Mesodermal cell (in vitro differentiated cells): ENCODE results near the gene ATP8A1.

Experiments
- H3K27ac ChIP-seq: 2 replicates; pipeline ENCODE4 v1.7.0; 2013; ENCODE audit warnings: mild to moderate bottlenecking, low read depth, low read length, moderate library complexity; ENCODE audit not compliant: severe bottlenecking
- H3K36me3 ChIP-seq: 2 replicates; pipeline ENCODE4 v1.7.1; 2013; ENCODE audit warnings: mild to moderate bottlenecking, low read length, moderate library complexity; ENCODE audit not compliant: control insufficient read depth, insufficient read depth
- H3K4me1 ChIP-seq: one replicate; pipeline ENCODE4 v1.7.1; 2013; ENCODE audit warnings: mild to moderate bottlenecking, low read length; ENCODE audit not compliant: insufficient read depth, control insufficient read depth, poor library complexity, severe bottlenecking
- H3K4me3 ChIP-seq: 2 replicates; pipeline ENCODE4 v1.7.0; 2013; ENCODE audit warnings: low read length, control low read depth, mild to moderate bottlenecking; ENCODE audit not compliant: insufficient read depth, poor library complexity, severe bottlenecking; ENCODE audit errors: extremely low read depth
- H3K9me3 ChIP-seq: 2 replicates; pipeline ENCODE4 v1.7.1; 2013; ENCODE audit warnings: mild to moderate bottlenecking, low read length, moderate library complexity; ENCODE audit not compliant: control insufficient read depth
- WGBS, 2 experiments: methylation state at CpG; one replicate each; pipeline ENCODE4 v1.1.5; 2013; ENCODE audit warnings: missing lambda C conversion rate in 2 of 2; ENCODE audit not compliant: insufficient coverage in 2 of 2; 5-methylcytosine and 5-hydroxymethylcytosine counted together

ATP8A1 gene

DNA sequence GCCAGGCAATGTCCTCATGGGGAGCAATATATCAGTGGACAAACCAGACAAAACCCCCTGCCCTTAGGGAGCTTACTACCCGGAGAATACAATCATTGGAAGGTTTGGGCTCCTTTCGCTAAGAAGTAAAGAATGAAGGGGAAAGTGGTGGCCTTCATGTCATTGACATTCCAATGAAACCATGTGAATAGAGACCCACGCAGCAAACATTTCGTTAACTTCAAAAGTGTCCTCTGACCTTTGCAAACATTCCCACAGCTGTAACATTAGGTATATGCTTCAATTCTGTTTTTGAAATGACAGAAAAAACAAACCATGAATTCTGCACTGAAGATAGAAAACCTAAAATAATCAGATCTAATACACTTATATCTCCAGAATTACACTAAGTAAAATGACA is 7.0 kb downstream of the ATP8A1 start:
- Histone ChIP-seq H3K9me3 (peaks cover 11% of the 10 kb centered on the region), H3K4me3 (no peak overlapping the region), H3K4me1 (no peaks in the 10 kb centered on the region), H3K36me3 (no peaks in the 10 kb centered on the region), H3K27ac (no peak overlapping the region)
- 86% methylated on average over 3 of the region's 4 CpGs; no CpG with 5 or more reads in 1 of the 2 experiments for WGBS, 2 experiments

DNA sequence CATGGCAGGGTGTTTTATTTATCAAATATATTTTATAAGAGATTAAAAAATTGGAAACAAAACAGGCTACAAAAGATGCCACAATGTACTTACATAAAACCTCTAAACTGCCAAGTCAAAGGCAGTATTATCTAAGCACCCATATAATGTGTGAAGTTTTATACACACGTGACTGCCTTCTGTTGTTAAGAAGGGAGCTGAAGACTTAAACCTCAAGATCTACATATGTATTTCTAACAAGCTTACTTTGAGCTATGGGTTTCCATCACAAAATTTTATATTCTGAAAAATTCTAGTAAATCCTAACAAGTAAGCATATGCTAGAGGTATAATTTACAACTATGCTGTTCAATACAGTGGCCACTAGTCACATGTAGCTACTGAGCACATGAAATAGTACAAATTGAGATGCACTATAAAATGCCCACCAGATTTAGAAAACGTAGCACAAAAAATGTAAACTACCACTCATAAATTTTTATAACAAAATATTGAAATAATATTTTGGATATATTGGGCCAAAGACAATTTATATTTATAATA is 9.8 kb downstream of the ATP8A1 start:
- no CpG with 5 or more reads among the region's 2 CpGs for WGBS, 2 experiments
- Histone ChIP-seq H3K4me3 (no peak overlapping the region), H3K27ac (no peak overlapping the region), H3K9me3 (peaks cover 11% of the 10 kb centered on the region), H3K4me1 (no peaks in the 10 kb centered on the region), H3K36me3 (no peaks in the 10 kb centered on the region)

DNA sequence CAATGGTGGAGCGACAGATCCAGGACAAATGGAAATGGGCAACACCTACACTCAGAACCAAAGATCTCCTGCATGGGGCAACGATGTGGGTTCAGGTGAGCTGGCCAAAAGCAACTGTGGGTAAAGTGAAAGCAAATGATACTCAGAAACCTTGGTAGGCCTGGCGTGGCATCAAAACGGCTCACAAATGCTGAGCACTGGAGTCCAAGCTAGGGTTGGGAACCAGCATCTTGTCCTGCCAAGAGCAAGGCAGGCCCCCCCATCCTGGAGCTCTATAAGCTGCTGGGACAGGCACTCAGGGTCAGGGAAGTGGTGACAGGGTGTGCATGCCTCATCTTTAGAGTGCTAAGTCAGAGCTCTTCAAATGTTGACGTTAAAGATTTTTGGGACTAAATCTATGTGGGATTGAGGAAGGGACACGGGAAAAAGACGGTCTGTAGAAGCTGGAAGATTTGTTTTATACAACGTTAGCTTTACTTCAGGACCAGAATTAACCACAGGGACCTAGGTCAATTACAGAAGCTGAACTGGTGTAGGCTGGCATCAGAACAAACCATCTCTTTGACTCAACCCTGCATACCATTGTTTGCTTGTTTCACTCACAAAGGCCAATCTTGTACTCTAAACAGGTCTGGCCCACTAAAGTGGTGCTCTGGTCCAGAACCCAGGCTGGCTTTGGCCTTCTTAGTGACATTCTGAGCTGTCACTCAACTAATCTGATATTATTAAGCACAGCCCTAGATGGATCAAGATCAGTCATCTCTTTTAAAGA is 10.7 kb downstream of the ATP8A1 start:
- Histone ChIP-seq H3K9me3 (peaks cover 3% of the 10 kb centered on the region), H3K4me3 (no peak overlapping the region), H3K4me1 (no peaks in the 10 kb centered on the region), H3K27ac (no peak overlapping the region), H3K36me3 (no peaks in the 10 kb centered on the region)
- 95 to 97% methylated on average over 5 to 7 of the region's 8 CpGs for WGBS, 2 experiments

DNA sequence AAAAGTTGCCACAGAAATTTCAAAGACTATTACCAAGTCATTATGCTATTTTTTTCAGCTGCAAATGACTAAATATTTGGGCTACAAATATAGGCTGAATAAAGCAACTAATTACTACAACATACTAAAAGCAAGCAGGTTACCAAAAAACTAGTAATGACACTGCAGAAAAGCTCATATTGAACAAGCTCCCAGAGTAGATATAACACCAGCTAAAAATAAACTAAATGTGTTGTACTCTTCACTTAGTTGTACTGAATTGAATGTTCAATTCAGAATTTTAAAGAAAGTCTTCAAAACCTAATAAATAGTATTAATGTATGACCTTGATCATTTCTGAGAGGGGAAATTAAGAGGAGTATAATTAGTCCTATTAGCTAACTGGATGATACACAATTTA is 12.0 kb downstream of the ATP8A1 start:
- no peaks in the 10 kb centered on the region for H3K9me3 ChIP-seq
- no peaks in the 10 kb centered on the region for H3K36me3 ChIP-seq
- H3K4me1 ChIP-seq, result no peaks in the 10 kb centered on the region
- H3K27ac ChIP-seq, result no peak overlapping the region
- H3K4me3 ChIP-seq, result no peak overlapping the region

DNA sequence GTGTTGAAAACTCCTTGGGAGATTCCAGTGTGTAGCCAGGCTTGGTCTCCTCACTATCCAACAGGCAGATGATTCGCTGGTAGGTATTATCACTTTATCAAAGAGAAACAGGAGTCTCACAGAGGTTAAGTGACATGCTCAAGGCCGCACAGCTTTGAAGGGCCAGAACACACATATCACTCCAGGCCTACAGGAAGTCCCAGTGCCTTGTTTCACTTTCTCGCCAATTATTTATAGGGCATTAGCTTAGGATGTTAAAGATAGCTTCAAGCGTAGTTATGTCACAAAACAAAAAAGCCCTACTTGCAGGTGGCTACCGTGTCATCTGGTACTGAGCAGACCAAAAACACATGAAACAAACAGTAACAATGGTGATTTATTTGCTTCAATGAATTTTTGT is 13.2 kb downstream of the ATP8A1 start:
- Histone ChIP-seq H3K27ac (no peak overlapping the region), H3K4me1 (no peaks in the 10 kb centered on the region), H3K36me3 (no peaks in the 10 kb centered on the region), H3K4me3 (no peak overlapping the region), H3K9me3 (no peaks in the 10 kb centered on the region)
- 94% methylated on average over 2 of the region's 5 CpGs; no CpG with 5 or more reads in 1 of the 2 experiments for WGBS, 2 experiments

DNA sequence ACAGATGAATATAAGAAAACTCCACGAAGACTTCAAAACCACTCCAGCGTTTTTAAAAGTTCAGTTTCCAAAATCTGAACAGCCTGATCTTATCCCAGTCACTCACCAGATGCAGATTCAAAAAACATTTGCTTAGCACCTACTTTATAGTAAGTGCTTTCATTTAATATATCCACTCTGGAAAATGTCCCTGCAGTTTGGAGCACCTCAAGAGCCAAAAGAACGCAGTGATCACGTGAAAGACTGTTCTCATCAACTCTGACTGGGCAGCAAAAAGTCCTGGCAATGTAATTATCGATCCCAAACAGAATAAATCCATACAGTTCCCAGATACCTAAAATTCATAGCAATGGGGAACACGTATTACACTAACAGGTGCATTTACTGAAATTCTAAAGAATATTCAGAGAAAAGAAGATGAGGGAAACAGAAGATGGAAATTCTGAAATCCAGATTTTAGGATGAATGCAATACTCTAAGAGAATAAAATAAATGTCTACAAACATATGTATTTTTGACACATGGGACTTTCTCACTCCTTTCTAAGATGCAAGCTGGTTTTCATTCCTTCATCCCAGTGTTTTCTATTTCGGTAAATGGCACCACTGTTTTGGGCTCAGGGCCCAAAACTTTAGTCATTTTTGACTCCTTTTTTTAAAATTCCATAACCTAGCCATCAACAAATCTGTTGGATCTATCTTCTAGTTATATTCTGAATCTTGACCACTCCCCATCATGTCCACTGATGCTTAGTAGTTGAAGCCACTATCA is 13.9 kb downstream of the ATP8A1 start:
- WGBS, 2 experiments, result 92 to 94% methylated on average over 5 to 6 of the region's 7 CpGs
- H3K4me3 ChIP-seq, result no peak overlapping the region
- H3K4me1 ChIP-seq, result no peaks in the 10 kb centered on the region
- no peak overlapping the region for H3K27ac ChIP-seq
- H3K9me3 ChIP-seq, result no peaks in the 10 kb centered on the region
- no peaks in the 10 kb centered on the region for H3K36me3 ChIP-seq

DNA sequence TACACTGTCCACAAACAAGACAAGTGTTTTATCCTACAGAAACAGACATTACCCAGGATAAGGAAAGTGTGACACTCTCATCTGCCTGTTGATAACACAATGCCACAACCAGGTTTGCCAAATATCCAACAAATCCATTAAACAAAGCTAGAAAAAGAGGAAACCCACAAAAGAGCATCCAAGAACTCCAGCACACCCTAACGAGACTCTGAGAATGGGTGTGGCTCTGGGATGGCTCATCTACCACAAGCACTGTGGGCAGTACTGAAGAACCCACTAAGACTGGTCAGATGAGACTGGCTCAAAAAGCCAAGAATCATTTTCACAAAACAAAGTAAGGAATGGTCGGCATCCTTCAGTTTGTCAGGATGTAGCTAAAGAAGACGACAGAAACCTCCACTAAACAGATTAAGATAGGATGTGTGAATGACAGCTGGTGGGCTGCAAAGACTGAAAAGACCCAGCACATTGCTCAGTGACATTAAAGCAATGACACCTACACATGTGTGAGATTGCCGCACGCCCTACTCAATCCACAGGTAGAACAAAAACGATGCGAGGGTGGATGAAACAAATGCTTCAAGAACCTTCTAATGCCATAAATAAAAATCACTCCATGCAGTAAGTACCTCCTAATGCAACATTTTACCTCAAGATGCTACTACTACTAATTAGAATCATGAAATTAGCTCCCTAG is 14.7 kb downstream of the ATP8A1 start:
- 88 to 92% methylated on average over 4 of the region's 7 CpGs for WGBS, 2 experiments
- no peaks in the 10 kb centered on the region for H3K36me3 ChIP-seq
- H3K9me3 ChIP-seq, result no peaks in the 10 kb centered on the region
- H3K4me3 ChIP-seq, result no peak overlapping the region
- no peak overlapping the region for H3K27ac ChIP-seq
- H3K4me1 ChIP-seq, result no peaks in the 10 kb centered on the region

DNA sequence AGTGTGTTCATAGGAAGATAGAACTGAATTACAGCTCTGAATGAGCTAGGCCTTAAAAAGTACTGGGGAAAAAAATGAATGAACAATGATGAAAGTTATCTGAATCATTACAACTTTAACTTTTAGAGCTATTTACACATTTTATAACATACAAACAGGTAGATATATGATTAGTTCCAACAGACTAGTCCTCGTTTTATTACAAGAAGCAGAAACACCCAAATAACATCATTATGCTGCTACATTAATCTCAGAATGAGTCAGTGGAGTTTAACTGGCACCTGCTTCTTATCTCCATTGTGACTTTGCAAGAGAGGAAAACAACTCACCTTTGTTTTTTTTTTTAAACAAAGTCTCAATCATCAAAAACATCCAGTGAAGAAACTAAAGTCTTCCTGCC is 15.2 kb downstream of the ATP8A1 start:
- H3K4me3 ChIP-seq, result no peak overlapping the region
- WGBS, 2 experiments, result 86% methylated on average over 1 of the region's 1 CpG; no CpG with 5 or more reads in 1 of the 2 experiments
- no peaks in the 10 kb centered on the region for H3K9me3 ChIP-seq
- H3K4me1 ChIP-seq, result no peaks in the 10 kb centered on the region
- H3K27ac ChIP-seq, result no peak overlapping the region
- H3K36me3 ChIP-seq, result no peaks in the 10 kb centered on the region

DNA sequence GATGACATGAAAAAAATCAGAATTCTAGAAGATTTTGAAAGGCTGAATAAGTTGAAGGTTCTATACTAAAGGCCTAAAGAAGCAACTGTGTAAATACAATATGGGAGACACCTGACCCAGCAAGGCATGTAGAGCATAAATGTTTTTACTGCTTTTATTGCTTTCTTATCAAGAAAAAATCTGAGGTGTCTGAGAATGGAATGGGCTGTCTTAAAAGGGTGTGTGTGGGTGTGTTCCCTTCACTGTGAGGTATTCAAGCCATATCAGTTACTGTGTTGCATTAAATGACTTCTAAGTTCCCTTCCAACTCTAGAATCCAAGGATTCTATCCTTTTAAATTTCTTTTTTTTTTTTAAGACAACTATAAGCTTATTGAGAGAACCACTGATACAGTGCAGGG is 15.7 kb downstream of the ATP8A1 start:
- no peaks in the 10 kb centered on the region for H3K9me3 ChIP-seq
- no peaks in the 10 kb centered on the region for H3K36me3 ChIP-seq
- H3K27ac ChIP-seq, result no peak overlapping the region
- no peaks in the 10 kb centered on the region for H3K4me1 ChIP-seq
- no peak overlapping the region for H3K4me3 ChIP-seq

DNA sequence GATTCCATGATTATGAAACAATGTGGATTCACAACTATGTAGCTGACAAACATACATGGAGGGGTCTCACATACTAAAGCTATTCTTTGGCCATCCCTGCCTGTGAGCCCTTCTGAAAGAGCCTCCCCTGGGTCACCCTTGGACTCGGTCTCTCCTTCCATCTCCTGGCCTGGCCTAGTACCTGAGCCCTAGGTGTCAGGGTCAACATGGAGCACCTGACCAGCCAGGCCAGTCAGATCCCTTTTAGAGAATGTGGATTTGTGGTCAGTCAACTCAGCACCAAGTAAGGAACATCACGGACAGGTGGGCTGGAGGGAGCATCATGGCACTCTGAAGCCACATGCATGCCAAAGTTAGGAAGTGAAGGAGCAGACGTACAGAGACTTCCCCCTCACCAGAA is 16.3 kb downstream of the ATP8A1 start:
- no peak overlapping the region for H3K27ac ChIP-seq

More for the DNA sequence above, 16.3 kb downstream of the ATP8A1 start:
- 80 to 100% methylated on average over 1 of the region's 3 CpGs for WGBS, 2 experiments
- Histone ChIP-seq H3K4me1 (no peaks in the 10 kb centered on the region), H3K9me3 (no peaks in the 10 kb centered on the region), H3K36me3 (no peaks in the 10 kb centered on the region), H3K4me3 (no peak overlapping the region)
